ENCODE data around the gene BEND7.
"Not testable (repeated sequence)": the region's sequence is repeated elsewhere in the genome, so short reads cannot be mapped to it uniquely, and the experiment has no call there.

BEND7 gene

GRCh38 chr10:13473986-13474385, 54.8 kb downstream of the BEND7 start:
- no peak for DNase-seq

- no peak for DNase-seq
Measured at GRCh38 chr10:13472359-13472758, 56.5 kb downstream of the BEND7 start.

- DNase-seq: no peak
Measured at GRCh38 chr10:13470270-13470669, 58.5 kb downstream of the BEND7 start.

- DNase-seq: no peak
Measured at GRCh38 chr10:13462551-13462950, 66.3 kb downstream of the BEND7 start.

GRCh38 chr10:13458687-13459012, 70.2 kb downstream of the BEND7 start:
- DNase-seq: no peak

GRCh38 chr10:13457958-13458686, 70.7 kb downstream of the BEND7 start:
- DNase-seq: no peak

- no peak for DNase-seq
Measured at GRCh38 chr10:13453896-13454295, 74.9 kb downstream of the BEND7 start.

GRCh38 chr10:13450069-13450468, 78.7 kb downstream of the BEND7 start:
- DNase-seq: no peak

GRCh38 chr10:13449296-13449695, 79.5 kb downstream of the BEND7 start:
- DNase-seq: no peak

GRCh38 chr10:13448216-13448615, 80.6 kb downstream of the BEND7 start:
- DNase-seq: no peak

GRCh38 chr10:13445656-13446400, 83.0 kb downstream of the BEND7 start:
- DNase-seq: no peak

- DNase-seq: no peak
Measured at GRCh38 chr10:13441476-13441875, 87.3 kb downstream of the BEND7 start.

GRCh38 chr10:13440185-13441061, 88.4 kb downstream of the BEND7 start:
- no peak for DNase-seq

- DNase-seq: no peak
Measured at GRCh38 chr10:13439313-13440184, 89.3 kb downstream of the BEND7 start.

- no peak for DNase-seq
Measured at GRCh38 chr10:13437026-13437555, 91.7 kb downstream of the BEND7 start.

GRCh38 chr10:13427943-13428342, 100.9 kb downstream of the BEND7 start:
- DNase-seq: not testable (repeated sequence)

- no peak for DNase-seq
Measured at GRCh38 chr10:13425397-13425796, 103.4 kb downstream of the BEND7 start.

- no peak for DNase-seq
Measured at GRCh38 chr10:13422800-13423199, 106.0 kb downstream of the BEND7 start.

GRCh38 chr10:13421382-13421917, 107.4 kb downstream of the BEND7 start:
- DNase-seq: no peak

- DNase-seq: no peak
Measured at GRCh38 chr10:13420532-13421307, 108.1 kb downstream of the BEND7 start.

- no peak for DNase-seq
Measured at GRCh38 chr10:13417459-13418126, 111.2 kb downstream of the BEND7 start.
